Astrocyte (in vitro differentiated cells and primary cell): ENCODE results near the gene ZNF768. TPM values are rescaled to one million over a fixed set of nuclear protein-coding genes. Genes with fewer than 3 reads are reported as not detected.
A peak's percentile ranks its signal among the peaks of the same experiment; 100 is the strongest.

Experiments used
- DNase-seq: peaks from one replicate; pipeline ENCODE4 v3.0.0-alpha.2; 2010; ENCODE audit warnings: low read depth
- FAIRE-seq: peaks from 2 replicates; lab custom pipeline; 2011; peaks lifted over from hg19 to GRCh38; lab: Jason Lieb, UNC
- H2AFZ ChIP-seq: 2 replicates; pipeline ENCODE4 v1.6.0; 2012; ENCODE audit warnings: low read depth, low read length, inconsistent platforms
- H3K27ac ChIP-seq: 2 replicates; pipeline ENCODE4 v1.5.1; 2011; ENCODE audit warnings: low read depth, low read length, inconsistent platforms
- H3K27me3 ChIP-seq: 2 replicates; pipeline ENCODE4 v1.6.0; 2011; ENCODE audit warnings: low read length, inconsistent platforms; ENCODE audit not compliant: insufficient read depth
- H3K36me3 ChIP-seq: 2 replicates; pipeline ENCODE4 v1.5.1; 2011; ENCODE audit warnings: low read length, inconsistent platforms; ENCODE audit not compliant: insufficient read depth
- H3K4me1 ChIP-seq: 2 replicates; pipeline ENCODE4 v1.5.1; 2011; ENCODE audit warnings: low read length, inconsistent platforms; ENCODE audit not compliant: insufficient read depth
- H3K4me2 ChIP-seq: 2 replicates; pipeline ENCODE4 v1.6.0; 2012; ENCODE audit warnings: low read length, inconsistent platforms
- H3K4me3 ChIP-seq: 2 replicates; pipeline ENCODE4 v1.5.1; 2011; ENCODE audit warnings: low read depth, mild to moderate bottlenecking, low read length, inconsistent platforms; ENCODE audit not compliant: insufficient read depth
- H3K79me2 ChIP-seq: 2 replicates; pipeline ENCODE4 v1.6.0; 2012; ENCODE audit warnings: mild to moderate bottlenecking, low read length, inconsistent platforms; ENCODE audit not compliant: insufficient read depth
- H3K9ac ChIP-seq: 2 replicates; pipeline ENCODE4 v1.6.0; 2012; ENCODE audit warnings: mild to moderate bottlenecking, low read length, inconsistent platforms
- H3K9me3 ChIP-seq: 2 replicates; pipeline ENCODE4 v1.5.1; 2012; ENCODE audit warnings: low read depth, mild to moderate bottlenecking, low read length, inconsistent platforms; ENCODE audit not compliant: insufficient read depth
- H4K20me1 ChIP-seq: 2 replicates; pipeline ENCODE4 v1.6.0; 2012; ENCODE audit warnings: low read length, inconsistent platforms; ENCODE audit not compliant: insufficient read depth
- H3K27ac Mint-ChIP-seq: one replicate; pipeline ENCODE4 v1.8.0; 2021; ENCODE audit warnings: mild to moderate bottlenecking, mixed read lengths; ENCODE audit not compliant: unreplicated experiment
- H3K27me3 Mint-ChIP-seq: one replicate; pipeline ENCODE4 v1.8.0; 2021; ENCODE audit warnings: low read depth, mixed read lengths; ENCODE audit not compliant: unreplicated experiment
- H3K36me3 Mint-ChIP-seq: one replicate; pipeline ENCODE4 v1.8.0; 2021; ENCODE audit warnings: low read depth, mixed read lengths; ENCODE audit not compliant: unreplicated experiment
- H3K4me1 Mint-ChIP-seq: one replicate; pipeline ENCODE4 v1.8.0; 2021; ENCODE audit warnings: low read depth, mixed read lengths; ENCODE audit not compliant: unreplicated experiment
- H3K4me3 Mint-ChIP-seq: one replicate; pipeline ENCODE4 v1.8.0; 2021; ENCODE audit warnings: mild to moderate bottlenecking, moderate library complexity, mixed read lengths; ENCODE audit not compliant: unreplicated experiment
- H3K9me3 Mint-ChIP-seq: one replicate; pipeline ENCODE4 v1.8.0; 2021; ENCODE audit warnings: mild to moderate bottlenecking, mixed read lengths; ENCODE audit not compliant: unreplicated experiment
- CTCF ChIP-seq: IDR thresholded peaks from 2 replicates; pipeline ENCODE4 v1.5.1; 2011; ENCODE audit warnings: low read depth, mild to moderate bottlenecking, inconsistent platforms, low read length, moderate library complexity; ENCODE audit not compliant: insufficient read depth
- EZH2 ChIP-seq: IDR thresholded peaks from 2 replicates; pipeline ENCODE4 v1.6.1; 2012; ENCODE audit warnings: mild to moderate bottlenecking, low read length, inconsistent platforms; ENCODE audit not compliant: insufficient read depth
- total RNA-seq: library from RNA; stranded (reverse); gene quantifications from 2 replicates; pipeline ENCODE4 v1.2.1, GENCODE V29; 2021

The ZNF768 gene
- total RNA-seq, 1 donor from 2014 or later: 23.1 TPM

- H3K4me1 Mint-ChIP-seq: peaks cover 5% of the 10 kb centered on the region
- no peaks in the 10 kb centered on the region for H3K36me3 ChIP-seq
- no peak overlapping the region for H3K4me2 ChIP-seq
- H3K27me3 Mint-ChIP-seq: no peaks in the 10 kb centered on the region
- no peak overlapping the region for H3K4me3 ChIP-seq
- no peak overlapping the region for H3K4me3 Mint-ChIP-seq
- no peak overlapping the region for H3K27ac Mint-ChIP-seq
- H3K9ac ChIP-seq: no peak overlapping the region
- H3K27me3 ChIP-seq: no peaks in the 10 kb centered on the region
- H2AFZ ChIP-seq: no peak overlapping the region
- no peak overlapping the region for H3K27ac ChIP-seq
- H3K9me3 Mint-ChIP-seq: no peaks in the 10 kb centered on the region
- FAIRE-seq (no peak), DNase-seq (no peak)
- TF ChIP-seq CTCF (no peak), EZH2 (no peak)
- H3K79me2 ChIP-seq: peaks cover 24% of the 10 kb centered on the region
- peaks cover 9% of the 10 kb centered on the region for H3K4me1 ChIP-seq
- H4K20me1 ChIP-seq: peaks cover 5% of the 10 kb centered on the region
- H3K9me3 ChIP-seq: no peaks in the 10 kb centered on the region
- H3K36me3 Mint-ChIP-seq: no peaks in the 10 kb centered on the region
Observed at GRCh38 chr16:30554557-30555314, 28.4 kb upstream of the ZNF768 start.

GRCh38 chr16:30553393-30553899 is 27.1 kb upstream of the ZNF768 start:
- FAIRE-seq: no peak
- Mint-ChIP-seq H3K4me3 (peak overlapping the region; percentile 14), H3K4me1 (peaks cover 14% of the 10 kb centered on the region), H3K36me3 (no peaks in the 10 kb centered on the region), H3K27ac (no peak overlapping the region), H3K27me3 (no peaks in the 10 kb centered on the region), H3K9me3 (no peaks in the 10 kb centered on the region)
- no peak overlapping the region for H3K27ac ChIP-seq
- no peak for DNase-seq
- H3K79me2 ChIP-seq: peaks cover 24% of the 10 kb centered on the region
- no peak overlapping the region for H3K4me2 ChIP-seq
- H3K9ac ChIP-seq: no peak overlapping the region
- no peaks in the 10 kb centered on the region for H3K9me3 ChIP-seq
- no peaks in the 10 kb centered on the region for H3K27me3 ChIP-seq
- H2AFZ ChIP-seq: no peak overlapping the region
- H3K36me3 ChIP-seq: no peaks in the 10 kb centered on the region
- H4K20me1 ChIP-seq: peaks cover 5% of the 10 kb centered on the region
- H3K4me3 ChIP-seq: no peak overlapping the region
- no peak for TF ChIP-seq EZH2
- H3K4me1 ChIP-seq: peaks cover 9% of the 10 kb centered on the region

- H3K4me3 ChIP-seq: no peak overlapping the region
- H3K36me3 ChIP-seq: no peaks in the 10 kb centered on the region
- H4K20me1 ChIP-seq: peaks cover 5% of the 10 kb centered on the region
- H3K36me3 Mint-ChIP-seq: no peaks in the 10 kb centered on the region
- no peak overlapping the region for H3K4me2 ChIP-seq
- no peak overlapping the region for H2AFZ ChIP-seq
- DNase-seq (no peak), FAIRE-seq (no peak)
- peaks cover 24% of the 10 kb centered on the region for H3K79me2 ChIP-seq
- H3K27me3 ChIP-seq: no peaks in the 10 kb centered on the region
- no peak overlapping the region for H3K27ac Mint-ChIP-seq
- peaks cover 15% of the 10 kb centered on the region for H3K4me1 Mint-ChIP-seq
- no peak overlapping the region for H3K27ac ChIP-seq
- no peak overlapping the region for H3K9ac ChIP-seq
- no peaks in the 10 kb centered on the region for H3K9me3 ChIP-seq
- peaks cover 9% of the 10 kb centered on the region for H3K4me1 ChIP-seq
- H3K4me3 Mint-ChIP-seq: no peak overlapping the region
- H3K9me3 Mint-ChIP-seq: no peaks in the 10 kb centered on the region
- H3K27me3 Mint-ChIP-seq: no peaks in the 10 kb centered on the region
- TF ChIP-seq EZH2 (no peak), CTCF (no peak)
Observed at GRCh38 chr16:30552956-30553355, 26.6 kb upstream of the ZNF768 start.
